DMS 273 (cell line): ENCODE results near the gene MRPL2.

Experiments used
- DNase-seq: peaks from one replicate; lab custom pipeline; 2025; ENCODE audit not compliant: unreplicated experiment; lab: John Stamatoyannopoulos, UW

MRPL2 gene

GRCh38 chr6:43059168-43060033 lies at the start of gene MRPL2, which contains the start of gene KLC4:
Gene MRPL2 (minus strand): TSS chr6:43059434. CDS start chr6:43059381, 53 bp downstream.
Gene KLC4 (plus strand): TSS chr6:43059631. CDS start chr6:43061336, 1,705 bp downstream.
- peak; percentile 99 for DNase-seq

GRCh38 chr6:43107344-43108062 lies 48.3 kb upstream of the MRPL2 start:
- DNase-seq, result peak; percentile 85

- DNase-seq, result no peak
Observed at GRCh38 chr6:43105538-43106222, 46.4 kb upstream of the MRPL2 start.

GRCh38 chr6:43103253-43103876 lies 44.1 kb upstream of the MRPL2 start:
- DNase-seq, result no peak

GRCh38 chr6:43101497-43101896 lies 42.3 kb upstream of the MRPL2 start:
- DNase-seq, result peak; percentile 55

- no peak for DNase-seq
Observed at GRCh38 chr6:43097502-43097901, 38.3 kb upstream of the MRPL2 start.

GRCh38 chr6:43097098-43097489 lies 37.9 kb upstream of the MRPL2 start:
- DNase-seq, result no peak

- peak; percentile 67 for DNase-seq
Observed at GRCh38 chr6:43096451-43097097, 37.3 kb upstream of the MRPL2 start.

GRCh38 chr6:43095939-43096338 lies 36.7 kb upstream of the MRPL2 start:
- peak; percentile 54 for DNase-seq

- no peak for DNase-seq
Observed at GRCh38 chr6:43093436-43094289, 34.4 kb upstream of the MRPL2 start.

- no peak for DNase-seq
Observed at GRCh38 chr6:43092635-43093034, 33.4 kb upstream of the MRPL2 start.

GRCh38 chr6:43091436-43091991 lies 32.3 kb upstream of the MRPL2 start:
- DNase-seq, result no peak

- DNase-seq, result no peak
Observed at GRCh38 chr6:43091020-43091419, 31.8 kb upstream of the MRPL2 start.

- DNase-seq, result peak; percentile 57
Observed at GRCh38 chr6:43090559-43090956, 31.3 kb upstream of the MRPL2 start.

GRCh38 chr6:43089874-43090558 lies 30.8 kb upstream of the MRPL2 start:
- peak; percentile 51 for DNase-seq

- no peak for DNase-seq
Observed at GRCh38 chr6:43089467-43089866, 30.2 kb upstream of the MRPL2 start.

GRCh38 chr6:43088654-43089056 lies 29.4 kb upstream of the MRPL2 start:
- no peak for DNase-seq

GRCh38 chr6:43086022-43086658 lies 26.9 kb upstream of the MRPL2 start:
- DNase-seq, result peak; percentile 45
